ENCODE data around the gene CFAP221. TPM values are rescaled to one million over a fixed set of nuclear protein-coding genes. Genes with fewer than 3 reads are reported as not detected.
A peak's percentile ranks its signal among the peaks of the same experiment; 100 is the strongest.

The CFAP221 gene
- total and polyA plus RNA-seq, 7 donors, result 0.07 TPM; not detected in 6

DNA sequence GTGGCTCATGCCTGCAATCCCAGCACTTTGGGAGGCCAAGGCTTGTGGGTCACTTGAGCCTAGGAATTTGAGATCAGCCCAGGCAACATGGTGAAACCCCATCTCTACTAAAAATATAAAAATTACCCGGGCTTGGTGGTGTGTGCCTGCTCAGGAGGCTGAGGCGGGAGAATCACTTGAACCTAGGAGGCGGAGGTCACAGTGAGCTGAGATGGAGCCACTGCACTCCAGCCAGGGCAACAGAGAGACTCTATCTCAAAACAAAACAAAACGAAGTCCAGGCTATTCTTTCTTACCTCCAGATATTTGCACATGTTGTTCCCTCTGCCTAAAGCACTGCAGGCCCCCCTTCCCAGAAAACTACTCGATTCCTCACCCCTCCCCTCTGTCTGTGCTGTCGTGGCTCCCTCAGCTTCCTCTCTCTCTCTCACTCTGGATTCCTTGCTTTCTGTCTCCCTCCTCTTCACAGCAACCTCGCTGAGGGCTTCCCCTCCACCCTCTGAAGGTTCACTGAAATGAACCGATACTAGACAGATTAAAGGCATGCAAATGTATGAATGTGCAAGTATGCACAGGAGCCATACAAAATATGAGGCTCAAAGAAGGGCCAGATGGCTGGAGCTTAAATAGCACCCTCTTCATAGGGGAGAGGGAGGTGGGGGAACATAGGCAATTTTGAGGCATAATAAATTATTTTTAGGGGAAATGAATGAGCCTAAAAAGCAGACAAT is 153.2 kb downstream of the CFAP221 start:
- H3K9me3 ChIP-seq, result no peaks in the 10 kb centered on the region
- TF ChIP-seq, protein P1, sequence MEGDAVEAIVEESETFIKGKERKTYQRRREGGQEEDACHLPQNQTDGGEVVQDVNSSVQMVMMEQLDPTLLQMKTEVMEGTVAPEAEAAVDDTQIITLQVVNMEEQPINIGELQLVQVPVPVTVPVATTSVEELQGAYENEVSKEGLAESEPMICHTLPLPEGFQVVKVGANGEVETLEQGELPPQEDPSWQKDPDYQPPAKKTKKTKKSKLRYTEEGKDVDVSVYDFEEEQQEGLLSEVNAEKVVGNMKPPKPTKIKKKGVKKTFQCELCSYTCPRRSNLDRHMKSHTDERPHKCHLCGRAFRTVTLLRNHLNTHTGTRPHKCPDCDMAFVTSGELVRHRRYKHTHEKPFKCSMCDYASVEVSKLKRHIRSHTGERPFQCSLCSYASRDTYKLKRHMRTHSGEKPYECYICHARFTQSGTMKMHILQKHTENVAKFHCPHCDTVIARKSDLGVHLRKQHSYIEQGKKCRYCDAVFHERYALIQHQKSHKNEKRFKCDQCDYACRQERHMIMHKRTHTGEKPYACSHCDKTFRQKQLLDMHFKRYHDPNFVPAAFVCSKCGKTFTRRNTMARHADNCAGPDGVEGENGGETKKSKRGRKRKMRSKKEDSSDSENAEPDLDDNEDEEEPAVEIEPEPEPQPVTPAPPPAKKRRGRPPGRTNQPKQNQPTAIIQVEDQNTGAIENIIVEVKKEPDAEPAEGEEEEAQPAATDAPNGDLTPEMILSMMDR (IDR thresholded peaks at IDR 0.05), result no peak
- H3K27ac ChIP-seq, result no peak overlapping the region
- no peaks in the 10 kb centered on the region for H3K36me3 ChIP-seq
- H3K4me1 ChIP-seq, result peaks cover 0 to 22% (median 16%) of the 10 kb centered on the region in 4 donors
- H3K27me3 ChIP-seq, result no peaks in the 10 kb centered on the region
- intact Hi-C loops (cut with DNase I), result no loop called here
- WGBS, 2 donors, result 62 to 72% methylated on average over 8 of the region's 8 CpGs
- DNase-seq, result no peak
- H3K4me3 ChIP-seq, result no peak overlapping the region

DNA sequence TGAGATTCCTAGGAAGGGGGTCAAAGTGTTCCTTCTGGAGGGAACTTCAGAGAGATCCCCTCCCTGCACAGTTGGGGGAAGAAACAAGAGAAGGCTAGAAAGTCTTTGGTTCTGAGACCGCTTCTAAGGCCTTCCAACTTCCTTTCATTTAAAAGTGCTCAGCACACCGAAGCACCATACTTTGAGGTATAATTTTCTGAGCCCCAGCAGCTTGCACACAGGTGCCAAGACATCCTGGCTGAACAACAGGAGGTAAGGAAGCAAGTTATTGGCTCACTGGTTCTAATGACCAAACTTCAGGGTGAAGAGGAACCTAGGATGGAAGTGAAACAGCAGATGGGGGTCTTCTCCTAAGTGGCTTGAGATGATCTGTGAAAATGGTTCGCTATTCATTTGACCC is 154.0 kb downstream of the CFAP221 start:
- H3K27ac ChIP-seq, result no peak overlapping the region
- H3K27me3 ChIP-seq, result no peaks in the 10 kb centered on the region
- DNase-seq, result no peak
- peaks cover 0 to 22% (median 16%) of the 10 kb centered on the region in 4 donors for H3K4me1 ChIP-seq
- 75 to 79% methylated on average over 3 of the region's 3 CpGs for WGBS, 2 donors
- no peaks in the 10 kb centered on the region for H3K9me3 ChIP-seq
- no peaks in the 10 kb centered on the region for H3K36me3 ChIP-seq
- intact Hi-C loops (cut with DNase I), result no loop called here
- no peak overlapping the region for H3K4me3 ChIP-seq
- TF ChIP-seq POLR2AphosphoS5 (IDR thresholded peaks at IDR 0.05), result no peak
- TF ChIP-seq EP300 (IDR thresholded peaks at IDR 0.05), result no peak
- TF ChIP-seq, protein P1 (IDR thresholded peaks at IDR 0.05), result no peak
- no peak for TF ChIP-seq POLR2A (IDR thresholded peaks at IDR 0.05)

DNA sequence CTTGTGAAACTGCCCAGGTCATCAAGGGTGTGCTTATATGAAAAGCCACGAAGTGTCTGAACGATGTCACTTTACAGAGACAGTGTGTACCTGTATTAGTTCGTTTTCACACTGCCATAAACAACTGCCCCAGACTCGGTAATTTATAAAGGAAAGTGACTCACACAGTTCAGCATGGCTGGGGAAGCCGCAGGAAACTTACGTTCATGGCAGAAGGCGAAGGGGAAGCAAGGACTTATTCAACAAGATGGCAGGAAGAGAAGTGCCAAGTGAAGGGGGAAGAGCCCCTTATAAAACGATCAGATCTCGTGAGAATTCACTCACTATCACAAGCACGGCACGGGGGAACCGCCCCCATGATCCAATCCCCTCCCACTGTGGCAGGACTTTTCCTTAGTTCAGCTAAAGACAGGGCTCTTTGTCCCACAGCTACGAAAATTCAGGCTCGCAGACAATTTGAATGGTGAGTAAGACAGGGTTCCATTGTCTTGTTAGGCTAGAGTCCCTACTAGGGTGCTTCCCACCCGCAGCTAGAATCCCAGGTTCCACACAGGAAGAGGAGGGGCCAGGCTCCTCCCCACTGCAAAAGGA is 154.9 kb downstream of the CFAP221 start:
- intact Hi-C loops (cut with DNase I), result no loop called here
- Histone ChIP-seq H3K27me3 (no peaks in the 10 kb centered on the region), H3K4me3 (no peak overlapping the region), H3K4me1 (peaks cover 0 to 22% (median 16%) of the 10 kb centered on the region in 4 donors), H3K36me3 (no peaks in the 10 kb centered on the region), H3K9me3 (no peaks in the 10 kb centered on the region), H3K27ac (no peak overlapping the region)
- no peak for DNase-seq
- WGBS, 2 donors, result 77 to 82% methylated on average over 15 of the region's 15 CpGs
- no peak for TF ChIP-seq POLR2AphosphoS5 (IDR thresholded peaks at IDR 0.05)
- no peak for TF ChIP-seq POLR2A (IDR thresholded peaks at IDR 0.05)
- no peak for TF ChIP-seq EP300 (IDR thresholded peaks at IDR 0.05)
- TF ChIP-seq, protein P1 (IDR thresholded peaks at IDR 0.05), result no peak

DNA sequence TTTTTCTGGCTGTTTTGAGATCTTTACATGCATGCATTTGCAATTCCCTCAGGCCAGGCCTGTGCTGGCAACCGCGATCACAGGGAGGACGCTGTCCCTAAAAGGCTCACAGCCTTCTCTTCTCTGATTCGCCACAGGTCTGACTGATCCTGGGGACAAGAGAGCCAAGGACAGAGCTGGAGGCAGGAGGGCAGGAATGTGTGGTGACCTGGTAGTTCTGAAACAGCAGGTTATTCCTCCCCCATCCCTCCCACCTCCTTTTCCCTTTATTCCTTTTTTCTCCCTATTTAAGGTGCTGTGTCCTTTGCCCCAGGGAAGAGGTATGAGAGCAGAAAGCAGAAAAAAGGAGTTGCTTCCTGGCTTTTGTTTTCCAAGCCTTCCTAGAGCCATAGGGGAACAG is 156.6 kb downstream of the CFAP221 start:
- 92 to 94% methylated on average over 4 of the region's 4 CpGs for WGBS, 2 donors
- TF ChIP-seq POLR2AphosphoS5 (IDR thresholded peaks at IDR 0.05), result no peak
- TF ChIP-seq, protein P1 (IDR thresholded peaks at IDR 0.05), result no peak
- no peak for TF ChIP-seq POLR2A (IDR thresholded peaks at IDR 0.05)
- Histone ChIP-seq H3K4me3 (no peak overlapping the region), H3K9me3 (no peaks in the 10 kb centered on the region), H3K36me3 (no peaks in the 10 kb centered on the region), H3K27ac (no peak overlapping the region), H3K27me3 (no peaks in the 10 kb centered on the region), H3K4me1 (peaks cover 0 to 5% (median under 1%) of the 10 kb centered on the region in 4 donors)
- intact Hi-C loops (cut with DNase I), result loop anchor here (5.0 kb wide), 1 partner anchor 56 kb away; the partner anchor contains the start of gene PTPN4
- DNase-seq, result peak; percentile 19

All from sigmoid colon (tissue), 7 donors.